ENCODE measurements around the gene STMN3.
A peak's percentile ranks its signal among the peaks of the same experiment; 100 is the strongest.

Gene STMN3

GRCh38 chr20:63696628-63697356 lies 43.6 kb upstream of the STMN3 start, which contains the start of gene TNFRSF6B:
TNFRSF6B (plus strand) TSS chr20:63696652; CDS start chr20:63696768, 116 bp downstream.
- no peaks in the 10 kb centered on the region for H3K9me3 ChIP-seq (replicated peaks; ENCODE audit: low read length)
- no peaks in the 10 kb centered on the region for H3K27me3 ChIP-seq (ENCODE audit: control insufficient read depth, insufficient read depth, low read length)
- H3K4me1 ChIP-seq (ENCODE audit: control insufficient read depth, insufficient read depth, low read length) = peaks cover 40% of the 10 kb centered on the region
- H3K4me3 ChIP-seq (ENCODE audit: low read length) = peak within 1 kb of the TSS; percentile 58
- peak within 1 kb of the TSS; percentile 9 for H3K9ac ChIP-seq (ENCODE audit: low read depth, low read length)
- H3K4me2 ChIP-seq (ENCODE audit: low read length) = peak within 1 kb of the TSS; percentile 68
- peaks cover 33% of the 10 kb centered on the region for H3K36me3 ChIP-seq (ENCODE audit: insufficient read depth, low read length)

- Histone ChIP-seq H3K4me2 (ENCODE audit: low read length) (peak overlapping the region; percentile 68), H3K9ac (ENCODE audit: low read depth, low read length) (no peak overlapping the region), H3K36me3 (ENCODE audit: insufficient read depth, low read length) (peaks cover 35% of the 10 kb centered on the region), H3K4me1 (ENCODE audit: control insufficient read depth, insufficient read depth, low read length) (peaks cover 40% of the 10 kb centered on the region), H3K9me3 (replicated peaks; ENCODE audit: low read length) (no peaks in the 10 kb centered on the region), H3K27me3 (ENCODE audit: control insufficient read depth, insufficient read depth, low read length) (no peaks in the 10 kb centered on the region), H3K4me3 (ENCODE audit: low read length) (no peak overlapping the region)
Observed at GRCh38 chr20:63696306-63696627, 43.0 kb upstream of the STMN3 start.

- Histone ChIP-seq H3K9ac (ENCODE audit: low read depth, low read length) (no peak overlapping the region), H3K36me3 (ENCODE audit: insufficient read depth, low read length) (peaks cover 35% of the 10 kb centered on the region), H3K4me1 (ENCODE audit: control insufficient read depth, insufficient read depth, low read length) (peaks cover 40% of the 10 kb centered on the region), H3K9me3 (replicated peaks; ENCODE audit: low read length) (no peaks in the 10 kb centered on the region), H3K27me3 (ENCODE audit: control insufficient read depth, insufficient read depth, low read length) (no peaks in the 10 kb centered on the region), H3K4me3 (ENCODE audit: low read length) (no peak overlapping the region), H3K4me2 (ENCODE audit: low read length) (no peak overlapping the region)
Observed at GRCh38 chr20:63695424-63696305, 42.4 kb upstream of the STMN3 start.

- H3K4me3 ChIP-seq (ENCODE audit: low read length) = no peak overlapping the region
- H3K9ac ChIP-seq (ENCODE audit: low read depth, low read length) = no peak overlapping the region
- no peaks in the 10 kb centered on the region for H3K27me3 ChIP-seq (ENCODE audit: control insufficient read depth, insufficient read depth, low read length)
- H3K4me1 ChIP-seq (ENCODE audit: control insufficient read depth, insufficient read depth, low read length) = peaks cover 36% of the 10 kb centered on the region
- no peaks in the 10 kb centered on the region for H3K9me3 ChIP-seq (replicated peaks; ENCODE audit: low read length)
- no peak overlapping the region for H3K4me2 ChIP-seq (ENCODE audit: low read length)
- peaks cover 29% of the 10 kb centered on the region for H3K36me3 ChIP-seq (ENCODE audit: insufficient read depth, low read length)
Observed at GRCh38 chr20:63694584-63695423, 41.6 kb upstream of the STMN3 start.

GRCh38 chr20:63693733-63694583 lies 40.7 kb upstream of the STMN3 start:
- Histone ChIP-seq H3K4me1 (ENCODE audit: control insufficient read depth, insufficient read depth, low read length) (peaks cover 28% of the 10 kb centered on the region), H3K4me2 (ENCODE audit: low read length) (no peak overlapping the region), H3K36me3 (ENCODE audit: insufficient read depth, low read length) (peaks cover 28% of the 10 kb centered on the region), H3K27me3 (ENCODE audit: control insufficient read depth, insufficient read depth, low read length) (no peaks in the 10 kb centered on the region), H3K9ac (ENCODE audit: low read depth, low read length) (no peak overlapping the region), H3K4me3 (ENCODE audit: low read length) (no peak overlapping the region), H3K9me3 (replicated peaks; ENCODE audit: low read length) (no peaks in the 10 kb centered on the region)

- H3K27me3 ChIP-seq (ENCODE audit: control insufficient read depth, insufficient read depth, low read length) = no peaks in the 10 kb centered on the region
- H3K4me1 ChIP-seq (ENCODE audit: control insufficient read depth, insufficient read depth, low read length) = peaks cover 20% of the 10 kb centered on the region
- H3K9me3 ChIP-seq (replicated peaks; ENCODE audit: low read length) = no peaks in the 10 kb centered on the region
- H3K9ac ChIP-seq (ENCODE audit: low read depth, low read length) = no peak overlapping the region
- H3K4me2 ChIP-seq (ENCODE audit: low read length) = no peak overlapping the region
- H3K36me3 ChIP-seq (ENCODE audit: insufficient read depth, low read length) = peaks cover 28% of the 10 kb centered on the region
- H3K4me3 ChIP-seq (ENCODE audit: low read length) = no peak overlapping the region
Observed at GRCh38 chr20:63693083-63693732, 40.0 kb upstream of the STMN3 start.

- no peaks in the 10 kb centered on the region for H3K27me3 ChIP-seq (ENCODE audit: control insufficient read depth, insufficient read depth, low read length)
- H3K4me2 ChIP-seq (ENCODE audit: low read length) = no peak overlapping the region
- H3K9ac ChIP-seq (ENCODE audit: low read depth, low read length) = no peak overlapping the region
- H3K4me3 ChIP-seq (ENCODE audit: low read length) = no peak overlapping the region
- peaks cover 22% of the 10 kb centered on the region for H3K36me3 ChIP-seq (ENCODE audit: insufficient read depth, low read length)
- no peaks in the 10 kb centered on the region for H3K9me3 ChIP-seq (replicated peaks; ENCODE audit: low read length)
- H3K4me1 ChIP-seq (ENCODE audit: control insufficient read depth, insufficient read depth, low read length) = peaks cover 14% of the 10 kb centered on the region
Observed at GRCh38 chr20:63692436-63693082, 39.3 kb upstream of the STMN3 start.

GRCh38 chr20:63691711-63692435 lies 38.6 kb upstream of the STMN3 start:
- no peak overlapping the region for H3K4me3 ChIP-seq (ENCODE audit: low read length)
- H3K4me2 ChIP-seq (ENCODE audit: low read length) = no peak overlapping the region
- H3K36me3 ChIP-seq (ENCODE audit: insufficient read depth, low read length) = peaks cover 20% of the 10 kb centered on the region
- H3K27me3 ChIP-seq (ENCODE audit: control insufficient read depth, insufficient read depth, low read length) = no peaks in the 10 kb centered on the region
- no peaks in the 10 kb centered on the region for H3K9me3 ChIP-seq (replicated peaks; ENCODE audit: low read length)
- no peak overlapping the region for H3K9ac ChIP-seq (ENCODE audit: low read depth, low read length)
- H3K4me1 ChIP-seq (ENCODE audit: control insufficient read depth, insufficient read depth, low read length) = peaks cover 12% of the 10 kb centered on the region

GRCh38 chr20:63690898-63691710 lies 37.9 kb upstream of the STMN3 start:
- no peaks in the 10 kb centered on the region for H3K9me3 ChIP-seq (replicated peaks; ENCODE audit: low read length)
- no peaks in the 10 kb centered on the region for H3K27me3 ChIP-seq (ENCODE audit: control insufficient read depth, insufficient read depth, low read length)
- H3K4me2 ChIP-seq (ENCODE audit: low read length) = no peak overlapping the region
- no peak overlapping the region for H3K4me3 ChIP-seq (ENCODE audit: low read length)
- H3K4me1 ChIP-seq (ENCODE audit: control insufficient read depth, insufficient read depth, low read length) = peaks cover 15% of the 10 kb centered on the region
- peaks cover 20% of the 10 kb centered on the region for H3K36me3 ChIP-seq (ENCODE audit: insufficient read depth, low read length)
- no peak overlapping the region for H3K9ac ChIP-seq (ENCODE audit: low read depth, low read length)

Measured in skeletal muscle satellite cell (primary cell).